GM18502 (cell line): Measurements from ENCODE around the gene MS4A10.

Source experiments
- ATAC-seq: cut with Tn5 transposase; IDR thresholded peaks from one replicate; pipeline ENCODE4 v1.9.1; 2021; ENCODE audit warnings: mild to moderate bottlenecking; ENCODE audit not compliant: unreplicated experiment, poor library complexity

Gene MS4A10

DNA sequence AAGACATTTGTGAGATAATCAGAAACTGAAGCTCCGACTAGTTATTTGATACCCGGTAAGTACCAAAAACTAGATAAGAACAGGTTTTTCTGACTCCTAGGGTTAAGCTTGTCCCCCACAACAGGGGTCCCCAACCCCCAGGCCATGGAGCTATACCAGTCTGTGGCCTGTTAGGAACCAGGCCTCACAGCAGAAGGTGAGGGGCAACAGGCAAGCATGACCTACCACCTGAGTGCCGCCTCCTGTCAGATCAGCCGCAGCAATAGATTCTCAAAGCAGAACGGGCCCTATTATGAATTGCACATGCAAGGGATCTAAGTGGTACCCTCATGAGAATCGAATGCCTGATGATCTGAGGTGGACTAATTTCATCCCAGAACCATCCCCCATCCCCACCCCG is 1.2 kb upstream of the MS4A10 start:
- no peak for ATAC-seq

DNA sequence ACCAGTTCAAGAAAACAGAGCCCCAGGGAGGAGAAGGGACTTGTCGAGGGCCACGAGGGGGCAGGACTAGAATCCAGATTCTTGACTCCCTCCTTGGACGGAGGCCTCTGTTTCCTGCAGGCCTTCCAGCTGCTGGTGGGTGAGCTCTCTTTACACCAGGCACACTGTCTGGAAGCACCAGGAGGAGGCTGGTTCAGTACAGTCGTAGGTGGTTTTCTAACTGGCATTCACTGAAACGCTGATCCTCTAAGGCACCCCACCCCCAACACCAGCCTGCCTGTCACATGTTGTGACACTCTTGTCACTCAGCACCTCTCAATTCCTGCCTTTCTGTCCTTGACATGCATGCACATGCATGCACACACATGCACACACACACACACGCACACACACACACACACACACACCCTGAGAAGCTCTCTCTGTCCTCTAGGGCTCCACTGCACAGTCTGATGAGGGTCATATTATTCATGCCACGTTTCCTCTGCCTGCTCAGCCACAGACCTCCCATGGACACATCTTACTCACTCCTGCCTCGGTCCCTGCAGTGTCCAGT is 751 bp downstream of the MS4A10 start:
- ATAC-seq = no peak

DNA sequence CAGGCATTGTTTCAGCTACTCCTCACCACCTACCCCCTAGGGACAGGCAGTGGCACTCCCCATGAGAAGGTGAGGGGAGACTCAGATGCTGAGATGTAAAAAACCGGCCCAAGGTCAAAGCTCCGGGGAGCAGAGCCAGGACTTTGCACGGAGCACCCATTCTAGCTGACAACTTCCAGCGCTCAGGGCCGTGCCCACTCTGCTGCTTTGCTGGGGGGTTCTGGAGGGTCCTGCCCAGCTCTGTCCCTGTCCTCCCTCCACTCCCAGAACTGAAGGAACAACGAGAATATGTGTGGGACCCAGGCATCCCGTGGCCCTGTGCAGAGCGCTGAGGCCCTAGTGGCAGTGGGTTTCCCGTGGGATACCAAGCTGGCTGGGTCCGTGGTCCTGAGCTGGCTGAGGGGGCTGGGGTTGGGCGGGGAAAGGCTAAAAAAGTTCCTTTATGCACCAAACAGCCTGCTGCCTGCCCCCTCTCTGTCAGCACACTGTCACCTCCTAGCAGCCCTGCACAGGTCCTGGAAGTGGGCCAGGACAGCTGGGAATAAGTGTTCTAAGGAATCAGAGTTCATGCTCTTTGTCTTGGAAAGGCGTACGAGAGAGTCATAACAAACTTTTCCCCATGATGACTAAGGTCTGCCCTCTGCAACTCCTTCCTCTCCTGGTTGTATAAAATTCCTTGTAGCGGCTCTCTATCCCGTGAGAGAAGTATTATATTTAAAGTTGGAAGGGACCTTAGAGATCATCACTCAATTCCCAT is 1.9 kb downstream of the MS4A10 start:
- no peak for ATAC-seq

DNA sequence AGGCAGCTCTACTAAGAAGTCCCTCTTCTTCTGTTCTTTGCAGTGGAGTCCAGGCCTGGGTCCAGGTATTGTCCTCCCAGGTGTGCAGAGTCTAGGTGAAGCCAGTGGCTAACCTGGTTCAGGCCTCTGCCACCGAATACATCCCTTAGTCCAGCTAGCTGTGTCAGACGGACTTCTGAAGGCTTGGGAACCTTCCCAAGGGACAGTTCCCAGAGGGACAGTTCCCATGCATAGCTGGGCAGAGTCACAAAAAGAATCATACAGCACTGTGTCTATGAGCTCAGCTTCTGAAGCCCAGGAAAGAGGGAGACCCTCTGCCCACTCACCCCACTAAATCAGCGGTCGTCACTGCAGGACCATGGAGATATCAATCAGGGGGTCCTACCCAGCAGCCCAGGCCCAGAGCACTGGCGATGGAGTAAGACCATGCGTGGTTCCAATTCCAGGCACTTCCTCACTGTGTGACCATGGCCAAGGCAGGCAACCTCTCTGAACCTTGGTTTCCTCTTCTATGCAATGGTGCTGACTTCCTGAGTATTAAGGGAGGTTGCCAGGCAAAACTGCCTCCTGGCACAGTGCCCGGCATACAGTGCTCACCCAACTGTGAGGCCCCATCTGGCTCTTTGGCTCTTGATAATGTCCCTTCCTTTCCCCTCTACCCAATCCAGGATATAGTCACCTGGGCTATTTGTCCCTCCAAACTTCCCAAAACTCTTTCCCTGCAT is 3.4 kb downstream of the MS4A10 start:
- no peak for ATAC-seq

DNA sequence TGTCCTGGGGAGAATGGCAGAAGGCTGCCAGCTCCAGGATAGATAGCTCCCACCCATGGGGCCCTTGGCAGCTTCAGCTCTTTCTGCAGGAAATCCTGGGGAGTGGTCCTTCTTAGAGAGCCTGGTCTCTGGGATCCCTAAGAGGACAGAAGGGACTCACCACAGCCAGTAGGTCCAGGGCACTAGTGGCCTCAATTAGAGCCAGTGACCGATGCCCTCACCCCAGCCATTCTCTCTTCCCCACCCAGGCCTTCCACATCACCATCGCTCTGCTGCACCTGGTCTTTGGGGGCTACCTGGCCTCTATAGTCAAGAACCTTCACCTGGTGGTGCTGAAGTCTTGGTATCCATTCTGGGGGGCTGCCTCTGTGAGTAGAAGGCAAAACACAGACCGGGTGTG is 5.6 kb downstream of the MS4A10 start:
- no peak for ATAC-seq

DNA sequence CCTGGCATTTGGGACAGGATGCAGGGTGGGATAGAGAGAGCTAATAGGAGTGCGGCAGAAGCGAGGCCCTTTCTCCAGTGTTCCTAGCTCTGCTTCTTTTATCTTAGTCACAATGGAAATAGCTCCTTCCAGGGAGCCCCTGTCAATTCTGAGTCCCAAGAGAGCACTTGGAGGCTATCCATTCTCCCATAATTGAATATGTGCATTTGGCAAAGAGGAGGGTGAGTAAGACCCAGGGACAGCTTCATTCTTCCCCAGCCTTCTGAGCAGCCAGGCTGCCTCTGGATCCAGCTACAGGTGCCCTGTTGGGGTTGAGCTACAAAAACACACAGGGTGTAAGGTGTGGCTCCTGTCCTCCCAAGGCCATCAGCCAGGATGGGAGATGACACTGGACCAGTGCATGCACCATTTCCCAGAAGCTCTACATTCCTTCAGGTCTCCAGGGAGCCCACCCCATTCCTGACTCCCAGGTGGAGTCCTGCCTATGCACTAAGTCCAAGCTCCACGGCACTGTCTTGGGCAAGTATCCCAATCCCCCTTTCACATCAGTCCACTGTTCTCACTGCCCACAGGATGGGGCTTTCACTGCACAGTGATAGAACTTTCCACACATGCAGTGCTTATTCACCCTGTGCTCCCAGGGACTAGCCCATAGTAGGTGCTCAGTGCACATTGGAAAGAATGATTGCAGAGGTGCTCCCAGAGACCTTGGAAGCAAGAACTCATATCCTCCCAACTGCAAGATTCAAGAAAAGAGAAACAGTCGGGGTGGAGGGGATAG is 6.2 kb downstream of the MS4A10 start:
- no peak for ATAC-seq

DNA sequence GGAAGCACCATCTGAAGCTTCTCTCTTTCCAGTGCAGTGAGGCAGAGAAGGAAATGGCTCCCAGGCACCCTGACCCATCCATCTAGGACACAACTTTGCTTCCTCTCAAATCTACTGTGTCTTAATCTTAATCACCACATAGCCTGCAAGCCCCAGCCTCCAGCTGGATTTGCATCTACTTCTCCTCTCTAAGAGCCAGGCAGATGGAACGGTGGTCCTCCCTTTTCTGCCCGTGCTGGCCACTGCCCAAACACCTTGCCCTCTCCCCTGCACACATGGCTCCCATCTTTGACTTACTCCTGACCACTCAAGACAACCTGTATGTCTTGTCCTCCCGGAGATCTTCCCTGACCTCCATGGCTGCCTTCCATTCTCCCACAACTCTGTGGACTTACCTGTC is 7.4 kb downstream of the MS4A10 start:
- no peak for ATAC-seq

DNA sequence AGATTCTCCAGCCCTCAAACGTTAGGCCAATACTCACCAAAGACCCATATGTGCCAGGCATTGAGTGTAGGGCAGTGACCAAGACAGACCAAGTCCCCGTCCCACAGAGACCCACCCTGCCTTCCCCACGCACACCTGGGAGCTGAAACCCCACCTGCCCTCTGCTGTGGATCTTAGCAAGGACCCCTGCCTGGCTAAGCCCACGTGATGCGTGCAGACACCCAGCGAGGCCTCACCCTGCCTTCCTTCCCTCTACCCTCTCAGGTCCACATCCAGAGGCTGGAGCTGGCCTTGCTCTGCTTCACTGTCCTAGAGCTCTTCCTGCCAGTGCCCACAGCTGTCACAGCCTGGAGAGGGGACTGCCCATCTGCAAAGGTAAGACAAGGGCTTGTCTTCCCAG is 10.2 kb downstream of the MS4A10 start:
- ATAC-seq = no peak

DNA sequence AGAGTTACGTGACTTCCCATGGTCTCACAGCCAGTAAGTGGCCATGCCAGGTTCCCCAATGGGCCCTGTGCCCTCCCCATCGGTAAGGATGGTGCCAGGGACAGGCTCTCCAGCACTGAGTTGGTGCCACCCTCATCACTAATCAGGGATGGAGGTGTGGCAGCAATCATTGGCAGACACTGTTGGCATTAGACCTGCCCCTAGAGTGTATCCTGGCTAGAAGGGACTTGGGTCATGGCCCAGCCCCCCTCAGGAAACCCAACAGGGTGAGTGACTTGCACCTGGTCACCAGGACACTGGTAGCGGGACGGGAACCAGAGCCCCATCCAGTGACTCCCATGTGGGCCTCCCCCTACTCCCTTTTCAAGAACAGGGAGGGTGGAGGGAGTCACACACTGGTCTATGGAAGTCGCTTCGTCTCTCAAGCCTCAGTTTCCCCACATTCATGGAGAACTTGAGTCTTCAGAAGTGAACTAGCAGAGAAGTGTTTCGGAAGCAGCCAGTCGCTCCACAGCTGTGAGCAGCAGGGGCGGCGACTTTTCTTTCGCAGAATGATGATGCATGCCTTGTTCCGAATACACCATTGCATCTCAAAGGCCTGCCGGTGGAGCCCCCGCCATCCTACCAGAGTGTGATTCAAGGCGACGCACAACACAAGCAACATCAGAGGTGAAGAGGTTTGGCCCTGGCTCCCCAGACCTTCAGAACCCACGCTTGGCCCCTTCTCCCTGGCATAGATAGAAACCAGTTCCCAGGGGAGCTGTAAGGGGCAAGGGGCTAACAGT is 12.9 kb downstream of the MS4A10 start:
- ATAC-seq = no peak

DNA sequence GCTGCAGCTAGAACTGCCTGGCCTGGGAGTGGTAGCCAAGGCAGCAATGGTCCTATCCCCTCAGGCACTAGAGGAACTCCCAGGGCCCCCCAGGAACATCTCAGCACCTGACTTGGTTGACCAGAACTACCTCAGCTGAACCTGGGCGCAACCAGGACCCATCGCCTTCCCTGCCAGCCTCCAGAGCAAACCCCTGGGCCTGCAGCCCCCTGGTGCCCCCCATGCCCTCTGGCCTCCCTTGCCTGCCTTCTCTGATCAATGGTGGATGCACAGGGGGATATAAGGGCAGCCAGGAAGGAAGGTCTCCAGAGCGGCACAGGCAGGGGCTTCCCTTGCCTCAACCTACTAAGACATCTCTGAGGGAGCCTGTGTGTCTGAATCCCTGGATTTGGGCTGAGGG is 13.5 kb downstream of the MS4A10 start:
- no peak for ATAC-seq

DNA sequence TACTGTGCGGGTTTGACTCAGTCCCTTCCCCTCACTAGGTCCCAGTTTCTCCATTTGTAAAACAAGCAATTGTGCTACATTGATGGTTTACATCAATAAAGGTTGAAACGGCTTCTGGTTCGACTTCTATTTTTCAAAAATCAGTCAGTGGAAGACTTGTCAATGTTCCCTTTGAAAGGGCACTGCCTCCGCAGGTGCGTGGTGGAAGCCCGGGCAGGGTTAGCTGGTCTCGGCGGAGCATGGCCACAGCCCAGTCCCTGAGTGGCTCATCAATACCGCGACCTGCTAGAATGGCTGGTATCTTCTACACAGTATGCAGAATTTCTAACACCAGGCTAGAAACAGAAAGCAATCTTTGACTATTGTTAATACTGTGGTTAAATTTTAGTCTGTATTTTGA is 16.1 kb downstream of the MS4A10 start:
- no peak for ATAC-seq

DNA sequence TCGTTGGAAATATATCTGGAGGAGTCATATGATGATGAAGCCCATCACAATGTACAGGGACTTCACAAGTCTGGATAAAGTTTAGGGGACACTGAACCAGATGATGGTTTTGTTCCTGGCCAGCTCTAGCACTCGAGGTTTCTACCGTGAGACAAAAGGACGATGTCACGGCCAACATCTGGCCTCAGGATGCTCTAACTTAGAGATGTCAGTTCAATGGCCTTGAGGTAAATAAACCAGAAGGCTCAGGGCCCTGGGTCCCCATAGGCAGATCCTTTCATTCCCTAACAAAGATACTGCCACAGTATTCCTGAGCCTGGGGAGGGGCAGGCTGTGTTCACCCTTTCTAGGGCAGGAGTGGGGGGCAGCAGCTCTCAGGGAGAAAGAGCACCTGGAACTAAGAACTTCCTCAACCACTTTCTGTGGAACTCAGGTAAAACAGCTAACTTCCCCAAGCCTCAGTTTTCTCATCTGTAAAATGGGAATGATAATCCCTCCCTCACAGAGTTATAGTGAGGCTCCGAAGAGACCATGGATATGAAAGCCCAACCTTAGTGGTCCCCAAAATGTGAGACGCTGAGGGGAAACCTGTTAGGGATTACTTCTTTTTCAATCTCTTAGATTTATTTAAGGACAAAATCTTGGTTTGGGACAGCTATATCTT is 18.3 kb downstream of the MS4A10 start:
- no peak for ATAC-seq

DNA sequence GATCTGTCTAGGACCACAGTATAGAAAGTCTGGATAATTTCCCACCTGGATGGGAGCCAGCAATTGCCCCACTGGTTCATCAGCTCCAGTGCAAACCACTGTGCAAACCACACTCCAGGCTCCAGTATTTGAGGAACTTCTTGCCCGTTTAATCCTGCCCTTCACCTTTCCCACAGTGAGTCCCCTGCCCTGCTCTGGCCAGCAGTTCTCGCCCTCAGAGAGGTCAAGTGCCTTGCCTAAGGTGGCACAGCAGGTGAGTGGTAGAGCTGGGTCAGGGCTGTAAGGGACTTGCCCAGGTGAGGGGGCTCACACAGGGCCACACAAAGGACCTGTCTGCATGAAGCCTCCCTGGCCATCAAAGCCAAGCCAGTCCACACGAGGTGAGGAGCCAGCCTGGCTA is 24.1 kb downstream of the MS4A10 start:
- ATAC-seq = no peak

DNA sequence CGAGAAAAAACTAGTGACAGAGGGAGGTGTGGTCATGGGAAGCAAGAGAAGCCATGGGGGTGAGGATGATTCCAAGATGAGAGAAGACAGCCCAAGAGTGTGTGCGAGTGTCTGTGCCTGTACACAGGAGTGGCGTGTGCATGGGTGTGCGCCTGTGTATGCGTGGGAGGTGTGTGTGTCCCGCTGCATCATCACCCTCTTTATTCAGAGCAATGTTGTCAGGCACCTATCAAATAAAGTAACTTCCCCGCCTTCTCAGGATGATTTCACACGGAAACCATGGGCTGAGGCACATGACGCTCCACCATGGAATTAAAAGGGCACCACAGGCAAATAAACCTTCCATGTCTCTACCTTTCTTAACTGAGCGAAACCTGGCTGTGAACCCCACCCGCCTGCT is 24.6 kb downstream of the MS4A10 start:
- no peak for ATAC-seq

DNA sequence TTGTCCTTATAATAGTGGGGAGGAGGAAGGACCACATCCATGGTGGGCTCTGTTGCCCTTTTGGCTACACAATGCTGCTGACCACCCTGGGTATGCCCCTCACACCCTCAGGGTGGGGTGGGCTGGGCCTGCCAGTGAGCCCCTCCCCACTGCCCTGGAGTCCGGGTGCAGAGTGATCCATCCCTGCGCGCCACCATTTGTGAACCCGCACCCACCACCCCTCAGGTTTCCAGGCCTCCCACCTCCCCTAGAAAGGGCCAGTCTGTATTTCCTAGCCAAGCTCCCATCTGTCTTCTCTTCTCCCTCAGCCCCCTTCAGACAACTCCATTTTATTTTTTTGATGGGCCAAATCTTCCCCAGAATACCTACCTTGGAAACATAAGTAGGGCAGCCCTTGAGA is 25.0 kb downstream of the MS4A10 start:
- no peak for ATAC-seq

DNA sequence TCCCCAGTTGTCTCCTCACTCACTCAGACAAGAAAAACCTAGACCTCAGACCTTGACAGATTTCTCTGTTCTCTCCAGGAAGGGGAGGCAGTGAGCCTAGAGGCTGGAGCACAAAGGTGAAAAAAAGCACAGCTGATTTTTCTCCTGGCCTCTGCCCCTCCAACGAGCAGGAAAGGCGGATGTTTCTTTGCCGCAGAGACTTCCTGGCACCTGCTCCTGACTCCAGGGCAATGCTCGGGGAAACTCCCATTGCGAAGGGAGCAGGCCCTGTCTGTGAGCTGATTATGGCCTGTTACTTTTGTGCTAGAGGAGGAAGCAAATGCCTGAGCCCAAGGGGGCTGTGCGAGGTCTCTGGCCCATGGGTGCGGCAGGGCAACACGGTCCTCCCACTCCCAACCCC is 25.4 kb downstream of the MS4A10 start:
- ATAC-seq = no peak

DNA sequence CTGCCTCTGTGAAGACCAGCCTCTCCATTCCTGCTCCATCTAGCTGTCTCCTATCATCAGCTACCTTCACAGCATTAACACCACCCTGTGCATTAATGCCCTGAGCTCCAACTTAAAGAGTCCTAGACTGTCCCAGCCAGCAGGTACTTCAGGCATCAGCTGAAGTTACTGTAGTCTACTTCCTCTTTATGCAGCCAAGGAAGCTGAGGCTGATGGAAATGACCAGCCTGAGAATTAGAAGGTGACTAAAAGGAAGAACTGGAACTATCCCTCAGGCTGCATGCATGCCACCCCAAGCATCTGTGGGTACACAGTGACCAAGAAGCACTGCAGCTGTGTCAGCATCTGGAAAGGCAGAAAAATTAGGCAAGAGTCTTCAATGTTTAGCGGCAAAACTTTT is 28.2 kb downstream of the MS4A10 start:
- no peak for ATAC-seq

DNA sequence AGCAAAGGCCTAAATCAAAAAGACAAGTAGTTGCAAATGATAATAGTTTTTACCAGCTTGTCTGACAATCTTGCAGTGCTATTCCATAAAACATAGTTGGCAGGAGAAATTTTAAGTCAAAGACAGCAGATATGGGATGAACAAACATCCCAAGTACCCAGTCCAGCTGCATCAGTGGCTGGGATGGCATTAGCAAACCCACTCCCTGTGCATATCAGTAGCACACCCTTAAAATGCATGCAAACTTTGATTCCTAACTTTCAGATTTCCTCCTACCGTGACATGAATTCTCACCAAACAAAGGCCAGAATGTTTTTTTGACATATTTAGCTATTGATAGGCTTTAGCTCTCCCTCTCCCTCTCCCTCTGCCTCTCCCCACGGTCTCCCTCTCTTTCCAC is 29.0 kb downstream of the MS4A10 start:
- no peak for ATAC-seq

DNA sequence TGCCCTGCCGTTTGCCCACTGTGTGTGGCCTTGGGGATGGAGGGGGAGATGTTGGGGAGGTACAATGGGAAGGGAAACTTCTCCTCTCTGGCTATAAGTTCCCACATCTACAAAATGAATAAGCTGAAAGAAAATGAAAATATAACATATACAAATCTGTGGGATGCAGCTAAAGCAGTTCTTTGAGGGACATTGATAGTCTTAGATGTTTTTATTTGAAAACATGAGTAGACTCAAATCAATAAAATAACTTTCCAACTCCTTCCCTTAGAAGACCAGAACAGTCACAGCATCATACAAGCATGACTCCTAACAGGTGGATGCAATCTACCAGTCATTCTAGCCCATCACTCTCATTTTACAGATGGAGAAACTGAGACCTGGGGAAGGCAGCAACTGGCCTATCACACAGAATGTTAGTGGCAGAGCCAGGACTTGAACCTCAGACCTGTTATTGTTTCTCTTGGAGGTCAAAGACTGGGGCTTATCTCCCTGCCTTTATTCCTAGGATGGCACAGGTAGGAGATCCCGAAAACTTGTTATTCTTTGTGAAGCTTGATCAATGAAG is 31.5 kb downstream of the MS4A10 start:
- no peak for ATAC-seq
